NCI-H446 (cell line): ENCODE data around the gene PCYT1B.
"Not testable (repeated sequence)": the region's sequence is repeated elsewhere in the genome, so short reads cannot be mapped to it uniquely, and the experiment has no call there.

ENCODE experiments used
- DNase-seq, 2 experiments: peaks; one replicate each; lab custom pipeline; 2025; lab: John Stamatoyannopoulos, UW

The PCYT1B gene

DNA sequence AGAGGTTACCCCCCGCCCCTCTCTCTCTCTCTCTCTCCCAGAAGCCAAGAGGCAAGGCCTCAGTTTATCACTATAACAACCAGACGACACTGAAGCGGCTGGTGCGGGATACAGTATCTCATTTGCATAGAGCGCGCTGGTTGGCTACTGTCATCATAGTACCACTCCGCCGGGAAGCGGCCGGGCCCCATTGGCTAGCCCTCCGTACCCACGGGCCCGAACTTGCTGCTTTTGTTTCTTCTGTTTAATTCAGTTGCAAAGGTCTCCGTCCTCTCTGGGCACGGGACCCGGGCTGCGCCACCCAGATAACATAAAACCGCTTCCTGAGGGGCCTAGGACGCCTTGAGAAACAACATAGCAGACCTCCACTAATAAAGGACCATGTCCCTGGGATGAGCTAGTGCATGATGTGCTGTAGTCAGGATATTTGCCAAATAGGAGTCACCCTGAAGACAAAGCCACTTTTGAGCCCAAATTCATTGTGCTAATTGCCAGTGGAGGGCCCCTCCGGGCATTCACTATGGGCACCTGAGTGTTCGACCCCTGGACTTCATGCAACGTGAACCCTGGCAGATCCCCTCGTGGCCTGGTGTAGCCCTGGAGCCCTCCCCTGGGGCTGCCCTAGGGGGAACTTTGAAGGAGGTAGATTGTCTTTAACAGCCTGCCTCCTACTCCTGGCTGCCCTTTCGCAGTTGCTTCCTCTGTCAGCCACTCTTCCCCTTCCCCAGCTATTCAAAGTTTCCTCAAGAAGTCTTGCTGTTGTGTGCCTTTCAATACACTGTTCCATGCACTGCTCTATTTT is at the start of gene PCYT1B:
Gene PCYT1B (minus strand): TSS at position 91 of the 802 bp plus-strand sequence. CDS start 242 bp downstream, outside the sequence.
- no peak for DNase-seq

DNA sequence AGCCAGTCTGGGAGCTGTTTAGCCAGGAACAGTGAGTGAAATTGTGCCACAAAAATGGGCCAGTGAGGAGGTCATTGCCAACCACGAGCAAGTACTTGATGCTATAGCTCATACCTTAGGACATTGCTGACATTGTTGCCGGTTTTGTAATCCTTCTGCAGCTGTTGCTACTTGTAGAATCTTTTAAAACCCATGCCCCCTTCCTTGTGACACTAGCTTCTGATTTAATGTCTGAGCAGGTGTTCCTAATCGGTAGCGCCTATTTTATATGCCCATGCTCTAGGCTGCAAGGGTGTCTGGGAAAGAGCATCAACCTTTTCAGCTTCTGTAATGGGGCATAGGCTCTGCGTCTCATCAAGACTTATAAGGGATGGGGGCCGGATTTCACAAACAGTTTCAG is 49.1 kb upstream of the PCYT1B start:
- no peak for DNase-seq

DNA sequence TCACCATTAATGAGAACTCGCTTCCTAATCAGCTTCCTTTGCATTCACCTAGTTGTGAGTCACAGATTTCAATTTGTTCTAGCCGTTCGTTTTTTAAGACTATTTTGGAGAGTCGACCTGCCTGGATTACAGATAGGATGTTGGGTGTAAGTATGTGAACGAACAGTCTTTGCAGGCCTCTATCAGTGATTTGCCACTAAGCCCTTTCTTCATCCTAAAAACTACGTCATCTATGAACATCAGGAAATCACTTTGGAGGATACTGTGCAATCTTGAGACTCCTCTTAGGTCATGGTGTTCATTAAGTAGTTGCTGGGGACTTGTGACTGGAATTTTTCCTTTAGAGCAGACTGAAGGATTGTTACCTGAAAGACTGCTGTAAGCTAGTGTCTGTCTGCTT is 47.7 kb upstream of the PCYT1B start:
- DNase-seq, result no peak

DNA sequence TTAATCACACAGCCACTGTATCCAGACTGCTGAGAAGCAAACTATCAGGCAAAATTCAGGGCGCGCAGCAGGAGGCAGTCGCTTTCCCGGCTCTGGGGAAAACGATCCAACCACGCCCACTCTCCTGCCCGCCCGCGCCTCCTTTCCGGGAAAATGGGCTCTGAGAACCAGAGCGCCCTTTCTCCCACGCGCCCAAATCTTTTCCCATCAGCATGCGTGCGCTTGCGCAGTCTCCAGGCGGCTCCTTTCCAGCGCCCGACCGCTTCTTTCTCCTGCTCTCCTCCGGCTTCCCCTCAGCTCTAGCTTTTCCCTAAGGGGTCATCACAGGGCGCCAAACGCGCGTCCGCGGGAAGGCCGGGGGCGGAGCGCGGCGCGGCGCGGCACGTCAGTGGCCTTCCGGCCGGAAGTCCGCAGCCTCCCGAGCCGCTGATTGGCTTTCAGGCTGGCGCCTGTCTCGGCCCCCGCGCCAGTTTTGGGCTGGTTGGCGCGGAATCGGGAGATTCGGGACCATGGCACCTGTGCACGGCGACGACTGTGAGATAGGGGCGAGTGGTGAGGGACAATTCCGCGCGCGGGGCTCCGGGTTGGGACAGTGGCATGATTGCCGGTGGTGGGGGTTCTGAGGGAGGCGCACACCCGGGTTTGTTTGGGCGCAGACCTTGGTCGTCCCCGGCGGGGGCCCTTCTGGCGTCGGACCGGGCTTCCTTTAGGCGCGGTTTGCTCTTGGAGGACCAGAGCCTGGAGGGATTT is 46.5 kb upstream of the PCYT1B start, which contains the start of gene POLA1:
Gene POLA1 (plus strand): TSS at position 466 of the 750 bp plus-strand sequence. CDS start 44 bp downstream, at position 510.
- DNase-seq, result peak; percentile 90 to 93

DNA sequence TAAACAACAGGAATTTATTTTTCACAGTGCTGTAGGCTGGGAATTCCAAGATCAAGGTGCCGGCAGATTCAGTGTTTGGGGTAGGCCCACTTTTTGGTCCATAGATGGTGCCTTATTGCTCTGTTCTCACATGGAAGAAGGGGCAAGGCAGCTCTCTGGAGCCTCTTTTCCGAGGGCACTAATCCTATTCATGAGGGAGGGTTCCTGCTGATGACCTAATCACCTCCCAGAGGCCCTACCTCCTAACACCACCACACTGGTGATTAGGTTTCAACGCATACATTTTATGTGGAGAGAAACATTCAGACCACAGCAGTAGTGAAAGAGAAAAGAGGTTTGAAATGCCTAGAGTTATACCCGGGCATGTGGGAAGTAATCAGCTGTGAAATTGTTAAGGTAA is 45.2 kb upstream of the PCYT1B start:
- no peak for DNase-seq

DNA sequence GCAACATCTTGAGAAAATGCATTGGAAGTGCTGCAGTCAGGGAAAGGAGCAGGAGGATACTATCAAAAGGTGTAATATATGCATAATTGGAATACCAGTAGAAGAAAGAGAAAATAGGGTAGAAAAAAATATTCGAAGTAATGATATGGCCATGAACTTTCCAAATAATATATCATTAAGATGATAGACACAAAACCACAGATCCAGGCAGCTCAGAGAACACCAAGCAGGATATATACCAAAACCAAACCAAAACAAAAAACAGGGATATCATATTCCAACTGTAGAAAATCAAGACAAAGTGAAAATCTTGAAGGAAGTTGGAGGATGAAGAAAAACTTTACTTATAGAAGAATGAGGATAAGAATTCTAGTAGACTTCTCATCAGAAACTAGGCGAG is 36.9 kb upstream of the PCYT1B start:
- DNase-seq, result no peak

DNA sequence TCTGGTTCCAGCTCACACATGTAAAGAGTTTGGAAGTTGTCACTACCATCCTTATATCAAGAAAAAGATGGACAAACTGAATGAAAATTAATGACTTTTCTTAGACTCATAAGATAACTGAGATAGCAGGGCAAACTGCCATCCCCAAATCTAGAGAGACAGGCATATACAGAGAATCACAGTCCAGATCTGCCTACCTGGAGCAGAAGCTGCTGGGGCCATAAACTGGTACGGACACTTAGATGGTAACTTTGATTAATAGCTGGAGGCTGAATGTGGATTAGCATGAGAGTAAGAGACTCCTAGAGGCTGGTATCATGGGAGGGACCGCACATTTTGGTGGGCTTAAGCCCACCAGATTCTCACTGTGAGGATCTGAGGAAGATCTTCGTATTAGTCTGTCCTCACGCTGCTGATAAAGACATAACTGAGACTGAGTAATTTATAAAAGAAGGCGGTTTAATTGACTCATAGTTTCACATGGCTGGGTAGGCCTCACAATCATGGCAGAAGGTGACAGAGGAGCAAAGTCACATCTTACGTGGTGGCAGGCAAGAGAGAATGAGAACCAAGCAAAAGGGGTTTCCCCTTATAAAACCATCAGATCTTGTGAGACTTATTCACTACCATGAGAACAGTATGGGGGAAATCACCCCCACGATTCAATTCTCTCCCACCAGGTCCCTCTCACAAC is 35.7 kb upstream of the PCYT1B start:
- no peak for DNase-seq

DNA sequence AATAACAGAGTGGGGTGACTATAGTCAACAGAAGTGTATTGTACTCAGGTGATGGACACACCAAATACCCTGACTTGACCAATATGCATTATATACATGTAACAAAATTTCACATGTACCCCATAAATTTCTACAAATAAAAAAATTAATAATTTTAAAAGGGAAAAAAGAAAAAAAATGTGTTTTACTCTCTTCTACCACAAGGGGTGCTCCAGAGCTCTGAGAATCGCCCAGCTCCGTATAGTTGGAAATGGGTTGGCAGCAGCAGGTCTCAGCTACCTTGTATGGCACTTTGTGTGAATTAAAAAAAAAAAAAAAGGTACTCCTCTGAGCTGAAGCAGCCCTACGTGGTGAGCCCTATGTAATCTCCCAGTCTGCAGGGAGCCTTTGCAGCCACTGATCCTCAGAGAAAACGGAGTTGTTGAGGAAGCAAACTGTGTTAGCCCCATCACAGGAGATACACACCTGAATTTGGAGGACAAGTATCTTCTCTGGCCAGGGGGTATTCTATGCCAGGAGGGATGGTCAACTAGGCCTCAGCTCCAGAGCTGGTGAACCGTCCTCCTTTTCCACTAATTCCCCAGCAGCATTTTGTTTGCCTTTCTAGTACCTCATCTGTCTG is 29.4 kb upstream of the PCYT1B start:
- peak in 1 of 2 experiments; percentile 15 for DNase-seq

DNA sequence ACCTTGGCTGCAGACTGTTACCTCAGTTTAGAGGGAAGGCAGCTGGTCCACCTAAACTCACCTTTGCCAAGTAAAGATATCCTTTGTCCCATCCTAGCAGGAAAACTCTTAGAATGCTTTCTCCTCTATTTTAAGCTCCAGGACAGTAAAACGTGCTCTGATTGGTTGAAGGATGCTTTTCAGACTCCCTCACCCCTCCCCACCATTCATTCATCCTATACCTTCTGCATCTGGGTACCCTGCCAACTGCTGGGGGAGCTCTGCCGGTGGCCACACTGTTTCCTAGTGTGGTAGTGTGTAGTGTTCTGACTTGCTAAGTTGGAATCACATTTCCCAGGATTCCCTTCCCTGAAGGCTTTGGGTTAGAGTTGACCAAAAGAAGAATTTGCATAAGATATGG is 26.3 kb upstream of the PCYT1B start:
- DNase-seq, result no peak

DNA sequence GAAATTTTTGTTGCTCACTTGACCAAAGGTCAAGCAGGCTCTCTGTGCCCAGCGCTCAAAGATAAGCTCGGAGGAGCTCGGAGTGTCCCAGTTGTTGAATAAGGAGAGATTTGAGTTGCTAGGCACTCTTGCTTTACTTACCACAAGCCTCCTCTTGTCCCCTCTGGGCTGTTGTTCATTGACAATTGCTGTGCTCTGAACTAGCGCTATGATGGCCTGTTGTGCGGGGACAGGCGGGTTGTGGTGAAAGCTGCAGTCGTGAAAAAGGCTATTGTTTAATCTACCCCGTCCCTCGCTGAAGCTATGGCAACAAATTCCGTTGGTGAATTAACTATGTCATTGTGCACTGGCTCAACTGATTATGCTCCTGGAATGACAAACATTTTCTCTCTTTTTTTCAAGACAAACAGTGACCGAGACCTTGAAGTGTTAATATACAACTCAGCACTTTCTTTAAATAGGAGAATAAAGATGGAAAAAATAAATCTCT is 25.6 kb upstream of the PCYT1B start:
- DNase-seq, result no peak

DNA sequence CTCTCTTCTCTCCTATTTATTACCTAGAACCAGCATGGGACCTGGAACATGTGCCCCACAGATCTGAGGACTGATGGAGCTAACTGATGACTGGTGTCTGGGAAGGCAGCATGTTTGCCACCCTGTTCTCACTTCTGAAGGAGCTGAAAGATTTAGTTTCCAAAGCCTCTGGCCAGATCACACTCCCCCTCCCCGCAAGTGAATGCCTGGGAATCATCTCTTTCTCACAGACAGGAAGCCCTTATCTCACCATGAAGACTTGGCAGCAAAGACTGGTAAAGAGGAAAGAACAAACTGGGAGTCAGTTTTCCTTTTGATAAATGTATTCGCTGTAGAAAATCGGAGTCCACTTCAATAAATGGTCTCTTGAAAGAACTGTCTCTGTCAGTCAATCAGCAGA is 21.0 kb upstream of the PCYT1B start:
- DNase-seq, result no peak

DNA sequence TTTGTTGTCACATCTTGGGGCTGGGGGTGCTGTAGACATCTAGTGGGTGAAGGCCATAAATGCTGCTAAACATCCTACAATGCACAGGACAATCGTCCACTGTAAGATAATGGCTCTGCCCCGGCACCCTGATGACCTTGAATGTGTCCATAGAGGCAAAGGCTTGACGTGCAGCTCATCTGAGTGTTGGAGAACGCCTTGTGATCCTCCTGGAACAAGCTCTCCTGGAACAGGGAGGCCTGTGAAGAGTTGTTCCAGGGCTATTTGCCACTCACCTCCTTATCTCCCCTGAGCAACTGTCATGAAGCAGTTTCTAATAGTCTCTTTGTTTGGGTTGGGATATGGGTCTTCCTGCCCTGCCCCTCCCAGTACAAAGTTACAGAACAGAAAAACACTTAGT is 15.2 kb upstream of the PCYT1B start:
- no peak for DNase-seq

DNA sequence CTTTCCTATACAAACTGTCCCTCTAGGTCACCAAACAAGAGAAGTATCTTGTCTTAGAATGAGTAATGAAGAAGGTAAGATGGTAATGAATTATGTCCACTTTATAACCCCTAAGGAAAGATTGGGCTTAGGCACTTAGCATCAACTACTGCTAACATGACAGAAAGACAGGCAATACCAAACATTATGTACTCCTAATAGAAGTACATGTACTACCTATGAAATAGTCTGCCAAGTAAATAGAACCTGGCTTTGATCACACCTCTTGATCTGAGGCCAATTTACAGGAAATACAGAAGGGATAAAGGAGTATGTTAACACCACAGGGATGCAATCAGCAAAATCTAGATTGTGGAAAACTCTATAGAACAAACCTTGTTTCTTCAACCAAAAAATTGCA is 14.1 kb upstream of the PCYT1B start:
- no peak for DNase-seq

DNA sequence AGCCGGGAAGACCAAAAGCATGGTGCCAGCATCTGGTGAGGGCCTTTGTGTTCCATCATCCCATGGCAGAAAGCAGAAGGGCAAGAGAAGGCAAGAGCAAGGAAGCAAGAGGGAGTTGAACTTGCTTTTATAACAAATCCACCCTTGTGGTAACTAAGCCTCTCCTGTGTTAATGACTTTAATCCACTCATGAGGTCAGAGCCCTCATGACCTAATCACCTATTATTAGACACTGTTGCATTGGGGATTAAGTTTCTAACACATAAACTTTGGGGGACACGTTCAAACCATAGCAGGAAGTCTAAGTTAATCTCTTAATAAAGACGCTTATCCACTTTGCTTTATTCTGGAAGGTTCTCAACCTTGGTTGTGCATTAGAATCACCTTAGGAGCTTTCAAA is 12.5 kb upstream of the PCYT1B start:
- DNase-seq, result no peak

DNA sequence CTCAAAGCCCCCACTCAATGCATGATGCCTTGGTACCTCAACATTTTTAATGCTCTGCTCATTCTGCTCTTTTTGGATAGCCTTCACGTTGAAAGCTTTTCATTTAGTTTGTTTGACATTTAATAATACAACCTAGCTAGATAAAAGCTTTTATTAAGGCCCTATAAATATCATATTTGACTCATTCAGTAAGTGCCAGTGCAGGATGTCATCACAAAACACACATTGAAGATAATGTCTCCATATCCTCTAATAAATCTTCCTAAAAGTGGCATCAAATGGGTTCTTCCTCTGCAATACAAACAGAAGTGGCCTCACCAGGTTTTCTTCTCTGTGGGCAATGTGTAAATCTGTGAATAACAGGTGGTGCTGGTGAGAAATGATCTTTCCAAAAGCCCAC is 12.0 kb upstream of the PCYT1B start:
- DNase-seq, result no peak

DNA sequence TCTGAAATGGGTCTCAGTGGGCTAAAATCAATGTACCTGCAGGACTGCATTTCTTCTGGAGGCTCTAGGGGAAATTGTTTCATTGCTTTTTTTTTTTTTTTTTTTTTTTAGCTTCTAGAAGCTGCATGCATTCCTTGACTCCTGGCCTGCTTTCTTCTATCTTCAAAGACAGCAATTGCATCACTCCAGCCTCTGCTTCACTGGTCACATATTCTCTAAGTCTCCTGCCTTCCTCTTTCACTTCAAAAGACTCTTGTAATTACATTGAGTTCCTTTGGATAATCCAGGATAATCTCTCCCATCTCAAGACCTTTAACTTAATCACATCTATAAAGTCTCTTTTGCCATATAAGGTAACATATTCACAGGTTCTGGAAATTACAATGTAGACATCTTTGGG is 11.3 kb upstream of the PCYT1B start:
- DNase-seq, result no peak

DNA sequence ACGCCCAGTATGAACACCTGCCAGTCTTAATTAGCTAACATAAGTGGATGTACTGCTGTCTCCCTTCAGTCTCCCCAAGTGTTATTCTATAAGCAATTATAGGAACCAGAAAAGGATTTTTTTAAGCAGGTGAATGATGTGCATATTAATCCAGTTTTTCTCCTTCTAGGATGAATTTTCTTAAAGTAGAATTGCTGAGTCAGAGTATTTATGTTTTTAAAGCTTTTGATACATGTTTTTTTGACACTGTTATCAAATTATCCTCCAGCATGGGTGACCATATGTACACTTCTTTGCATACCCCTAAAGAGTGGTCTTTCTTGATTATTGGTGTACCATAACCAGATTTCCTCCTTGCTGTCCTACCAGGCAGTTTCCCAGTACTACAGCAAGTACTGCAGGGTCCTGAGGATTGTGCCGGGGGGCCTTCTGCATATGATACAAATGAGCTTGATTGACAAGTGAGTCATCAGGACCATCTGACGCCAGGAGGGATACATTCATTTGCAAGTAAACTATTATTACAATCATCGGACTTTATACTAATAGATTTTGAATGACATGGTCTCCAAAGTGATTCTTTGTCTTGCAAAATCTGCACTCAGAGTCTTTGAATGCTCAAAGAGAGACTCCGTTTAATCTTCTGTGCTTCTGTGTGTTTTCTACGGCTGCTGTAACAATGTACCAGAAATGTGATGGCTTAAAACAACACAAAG is 10.7 kb upstream of the PCYT1B start:
- DNase-seq, result no peak

DNA sequence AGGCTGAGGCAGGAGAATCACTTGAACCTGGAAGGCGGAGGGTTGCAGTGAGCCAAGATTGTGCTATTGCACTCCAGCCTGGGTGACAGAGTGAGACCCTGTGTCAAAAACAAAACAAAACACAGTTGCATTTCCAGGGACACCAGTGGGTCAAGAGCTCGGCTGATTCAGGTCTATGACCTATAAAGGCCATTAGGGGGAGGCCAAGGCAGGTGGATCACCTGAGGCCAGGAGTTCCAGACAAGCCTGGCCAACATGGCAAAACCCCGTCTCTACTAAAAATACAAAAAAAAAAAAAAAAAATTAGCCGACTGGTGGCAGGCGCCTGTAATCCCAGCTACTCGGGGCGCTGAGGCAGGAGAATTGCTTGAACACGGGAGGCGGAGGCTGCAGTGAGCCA is 8.5 kb upstream of the PCYT1B start:
- DNase-seq, result not testable (repeated sequence)

DNA sequence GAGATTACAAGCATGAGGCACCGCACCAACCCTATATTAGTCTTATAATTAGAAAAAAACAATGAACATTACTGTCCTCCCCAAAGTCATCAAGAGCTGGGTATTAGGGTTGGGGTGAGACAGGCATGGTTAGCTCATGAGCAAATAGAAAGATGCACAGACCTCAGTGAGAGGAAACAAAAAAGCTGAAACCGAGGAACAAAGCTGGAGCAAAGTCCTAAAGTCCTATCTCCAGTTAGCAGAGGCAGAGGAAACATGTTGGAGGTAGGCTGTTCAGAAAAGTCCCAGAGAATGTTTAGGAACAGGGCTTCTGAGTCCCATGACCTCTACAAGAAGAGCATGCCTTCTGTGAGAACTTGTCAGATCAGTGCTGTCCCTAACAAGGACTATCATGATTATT is 4.6 kb upstream of the PCYT1B start:
- DNase-seq, result no peak

DNA sequence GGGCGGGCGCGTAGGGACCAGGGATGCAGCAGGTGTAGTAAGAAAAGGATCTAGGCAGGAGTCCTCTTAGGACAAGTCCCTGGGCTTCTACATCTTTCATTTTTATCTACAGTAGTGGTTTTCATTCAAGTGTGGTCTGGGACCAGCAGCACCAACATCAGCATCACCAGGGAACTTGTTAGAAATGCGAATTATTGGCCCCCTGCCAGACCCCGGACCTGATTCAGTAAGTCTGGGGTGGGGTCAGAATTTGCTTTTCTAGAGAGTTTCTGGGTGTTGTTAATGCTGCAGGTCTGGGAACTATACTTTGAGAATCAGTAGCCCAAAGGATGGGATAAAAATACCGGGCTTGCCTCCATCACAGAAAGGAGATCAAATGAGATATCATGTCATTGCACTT is 1.3 kb upstream of the PCYT1B start:
- DNase-seq, result no peak

DNA sequence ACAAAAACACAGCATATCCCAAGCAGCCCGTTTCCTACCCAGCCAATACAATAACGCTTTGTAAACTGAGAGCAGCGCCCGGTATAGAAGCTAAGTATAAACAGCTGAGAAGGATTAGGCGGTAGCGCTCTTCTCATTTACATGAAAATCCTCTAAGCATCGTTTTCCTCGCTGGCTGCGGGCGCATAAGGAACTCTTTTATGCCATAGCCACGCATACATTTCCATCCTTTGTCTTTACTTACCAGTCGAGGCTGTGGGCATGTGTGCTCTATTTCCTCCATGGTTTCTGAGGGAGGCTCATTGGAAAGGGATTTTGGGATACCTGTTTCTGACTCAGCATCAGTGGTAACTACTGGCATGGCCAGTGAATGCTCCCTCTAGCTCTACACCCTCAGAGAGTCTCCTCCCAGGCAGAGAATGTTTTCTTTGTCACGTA is 383 bp downstream of the PCYT1B start:
- no peak for DNase-seq
